NOMO-1 treated with DMSO at 0.1 percent for 48 hours (cell line): ENCODE data around the gene IL10.

Experiments
- DNase-seq: peaks from one replicate; lab custom pipeline; 2025; ENCODE audit not compliant: unreplicated experiment; lab: John Stamatoyannopoulos, UW

Gene IL10

GRCh38 chr1:206772243-206772937, at the start of gene IL10:
Gene IL10, minus strand, starts transcription at chr1:206772494. Its CDS starts 59 bp downstream, at chr1:206772435.
- DNase-seq, result peak; percentile 78

GRCh38 chr1:206821493-206821892, 49.2 kb upstream of the IL10 start:
- no peak for DNase-seq

DNA sequence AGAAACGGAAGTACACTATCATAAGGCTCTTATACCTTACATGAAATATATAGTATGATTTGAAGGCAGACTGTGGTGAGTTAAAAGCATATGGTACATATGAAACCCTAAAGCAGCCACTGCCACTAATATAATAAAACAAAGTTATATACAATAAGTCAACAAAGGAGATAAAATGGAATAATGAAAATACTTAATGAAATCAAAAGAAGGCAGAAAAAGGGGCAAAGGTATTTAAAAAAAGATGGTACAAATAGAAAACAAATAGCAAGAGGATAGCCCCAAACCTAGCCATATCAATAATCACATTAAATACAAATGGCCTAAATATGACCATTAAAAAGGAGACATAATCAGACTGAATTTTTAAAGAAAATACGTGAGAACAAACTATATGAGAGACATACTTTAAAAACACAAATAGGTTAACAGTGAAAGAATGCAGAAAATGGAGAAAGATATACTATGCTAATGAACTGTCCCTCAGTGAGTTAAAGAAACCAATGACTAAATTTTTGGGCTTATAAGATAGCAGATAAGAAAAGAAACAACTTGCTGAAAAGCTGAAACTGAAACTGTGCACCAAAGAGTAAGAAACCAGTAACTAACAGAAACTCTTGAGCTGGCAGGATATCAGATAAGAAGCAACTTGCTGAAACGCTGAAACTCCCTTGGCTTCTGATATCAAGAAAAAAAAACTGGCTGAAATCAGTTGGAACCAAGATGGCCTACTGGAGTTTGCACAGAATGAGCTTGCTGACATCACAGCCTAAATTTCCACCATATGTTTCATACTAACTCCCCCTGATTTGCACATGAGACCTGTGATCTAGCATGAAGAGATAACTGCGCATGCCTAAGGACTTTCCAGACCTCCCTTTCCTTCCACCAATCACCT, 44.3 kb upstream of the IL10 start:
- DNase-seq, result no peak

GRCh38 chr1:206814716-206815341, 42.5 kb upstream of the IL10 start:
- peak; percentile 38 for DNase-seq

DNA sequence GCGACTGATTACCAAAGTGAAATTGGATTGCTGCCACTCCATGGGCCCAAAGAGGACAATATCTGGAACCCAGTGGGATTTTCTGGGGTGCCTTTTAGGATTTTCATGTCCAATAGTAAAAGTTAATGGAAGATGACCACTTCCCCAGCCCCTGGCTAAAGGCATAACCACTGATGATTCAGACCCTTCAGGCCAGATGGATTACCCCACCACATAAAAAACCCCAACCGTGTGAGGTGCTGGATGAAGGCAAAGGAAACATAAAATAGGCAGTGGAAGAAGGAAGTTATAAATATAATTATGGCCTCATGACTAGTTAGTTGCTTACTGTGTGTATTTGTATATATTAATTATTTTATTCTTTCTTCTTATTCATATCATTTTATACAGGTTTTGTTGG, 40.2 kb upstream of the IL10 start:
- DNase-seq, result peak; percentile 62

GRCh38 chr1:206809504-206810084, 37.3 kb upstream of the IL10 start:
- peak; percentile 43 for DNase-seq

GRCh38 chr1:206808615-206809014, 36.3 kb upstream of the IL10 start:
- peak; percentile 53 for DNase-seq

- no peak for DNase-seq
Observed at GRCh38 chr1:206805357-206805756, 33.1 kb upstream of the IL10 start.

- DNase-seq, result no peak
Observed at GRCh38 chr1:206804156-206804737, 32.0 kb upstream of the IL10 start.

DNA sequence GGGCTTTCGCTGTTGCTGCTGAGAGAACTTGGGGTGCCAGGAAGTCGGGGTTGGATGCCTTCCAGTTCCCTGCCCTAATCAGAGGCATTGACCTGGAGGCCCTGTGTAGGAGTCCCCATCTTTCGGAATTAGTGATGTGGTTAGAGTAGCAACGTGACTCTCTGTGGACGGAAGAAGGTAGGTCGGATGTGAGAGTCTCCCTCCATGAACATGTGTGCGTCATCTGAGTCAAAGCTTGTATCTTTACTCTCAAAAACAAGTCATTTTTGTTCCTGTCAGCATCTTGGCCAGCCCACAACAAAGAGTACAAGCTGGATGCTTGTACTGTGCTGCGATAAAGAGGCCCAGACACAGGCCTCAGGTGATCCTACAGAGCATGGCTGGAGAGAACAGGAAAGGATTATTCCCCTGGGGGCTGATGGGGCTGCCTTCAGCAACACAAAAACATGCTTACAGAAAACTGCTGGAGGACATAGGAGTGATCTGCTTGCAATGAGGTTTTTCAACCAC, 31.0 kb upstream of the IL10 start:
- DNase-seq, result no peak

GRCh38 chr1:206802401-206802800, 30.1 kb upstream of the IL10 start:
- DNase-seq, result peak; percentile 79

DNA sequence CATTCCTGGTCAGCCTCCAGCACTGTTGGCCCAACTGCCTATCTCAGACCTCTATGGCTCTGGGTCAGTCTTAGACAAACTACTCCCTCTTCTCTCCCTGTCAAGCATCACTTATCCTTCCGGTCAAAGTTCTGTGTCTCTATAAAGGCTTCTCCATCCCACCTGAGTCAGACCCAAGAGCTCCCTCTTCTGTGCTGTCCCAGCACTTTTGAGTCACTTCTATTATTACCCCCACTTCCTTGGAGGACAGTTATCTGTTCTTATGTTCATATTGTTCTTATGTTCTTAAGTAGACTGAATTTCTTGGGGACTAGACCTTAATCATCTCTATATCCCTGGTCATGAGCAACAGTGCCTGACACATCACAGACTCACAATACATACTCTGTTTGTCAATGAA, 29.2 kb upstream of the IL10 start:
- no peak for DNase-seq

DNA sequence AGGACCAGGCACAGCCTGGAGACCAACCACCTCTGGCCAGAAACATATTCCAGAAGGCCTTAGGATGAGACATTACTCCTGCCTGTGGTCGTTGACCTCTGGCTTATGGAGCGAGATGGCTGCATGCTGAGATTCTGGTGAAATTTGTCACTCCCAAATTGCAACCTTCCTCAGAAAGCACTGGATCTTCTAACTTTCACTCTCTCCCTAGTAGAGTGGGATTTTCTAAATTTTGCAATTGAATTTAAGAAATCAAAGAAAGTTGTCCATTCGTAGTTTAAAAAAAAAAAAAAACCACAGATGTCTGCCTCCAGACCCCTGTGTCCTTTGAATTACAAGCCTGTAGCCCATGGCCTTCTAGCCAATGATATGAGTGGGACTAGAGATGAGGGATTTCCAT, 28.6 kb upstream of the IL10 start:
- DNase-seq, result no peak

DNA sequence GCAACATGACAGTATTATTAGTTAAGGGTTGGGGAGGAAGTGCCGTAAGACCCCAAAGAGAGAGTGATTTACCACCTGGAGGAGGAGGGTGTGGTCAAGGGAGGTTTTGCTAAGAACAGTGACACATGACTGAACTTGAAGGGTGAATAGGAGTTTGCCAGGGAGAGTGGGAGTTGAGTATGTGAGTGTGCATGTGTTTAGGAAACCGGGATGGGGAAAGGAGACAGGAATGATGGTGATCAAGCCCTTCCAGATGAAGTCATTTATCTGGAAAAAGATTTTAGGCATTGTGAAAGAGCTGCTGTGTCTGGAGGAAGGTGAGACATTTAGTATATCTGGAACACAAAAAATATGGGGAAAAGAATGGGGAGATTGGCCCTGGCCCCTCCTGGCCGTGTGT, 28.1 kb upstream of the IL10 start:
- DNase-seq, result no peak

DNA sequence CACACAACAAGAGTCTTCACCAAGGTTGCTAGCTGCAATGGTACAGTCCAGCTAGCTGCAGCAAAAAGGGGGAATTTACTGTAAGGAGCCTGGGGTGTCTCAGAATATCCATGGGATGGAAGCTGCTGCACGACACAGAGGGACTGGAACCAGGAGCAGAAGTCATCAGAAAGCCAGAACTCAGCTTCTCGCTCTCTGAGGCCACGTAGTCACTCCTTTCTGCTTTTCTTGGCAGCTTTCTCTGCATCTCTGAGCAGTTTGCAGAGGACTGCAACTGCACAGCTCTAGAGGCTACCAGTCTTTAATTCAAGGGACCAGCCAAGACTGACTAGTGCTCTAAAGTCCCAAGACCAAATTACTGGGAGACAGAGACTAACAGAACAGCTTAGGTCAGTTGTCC, 27.0 kb upstream of the IL10 start:
- no peak for DNase-seq

GRCh38 chr1:206798384-206798996, 26.2 kb upstream of the IL10 start:
- DNase-seq, result no peak

DNA sequence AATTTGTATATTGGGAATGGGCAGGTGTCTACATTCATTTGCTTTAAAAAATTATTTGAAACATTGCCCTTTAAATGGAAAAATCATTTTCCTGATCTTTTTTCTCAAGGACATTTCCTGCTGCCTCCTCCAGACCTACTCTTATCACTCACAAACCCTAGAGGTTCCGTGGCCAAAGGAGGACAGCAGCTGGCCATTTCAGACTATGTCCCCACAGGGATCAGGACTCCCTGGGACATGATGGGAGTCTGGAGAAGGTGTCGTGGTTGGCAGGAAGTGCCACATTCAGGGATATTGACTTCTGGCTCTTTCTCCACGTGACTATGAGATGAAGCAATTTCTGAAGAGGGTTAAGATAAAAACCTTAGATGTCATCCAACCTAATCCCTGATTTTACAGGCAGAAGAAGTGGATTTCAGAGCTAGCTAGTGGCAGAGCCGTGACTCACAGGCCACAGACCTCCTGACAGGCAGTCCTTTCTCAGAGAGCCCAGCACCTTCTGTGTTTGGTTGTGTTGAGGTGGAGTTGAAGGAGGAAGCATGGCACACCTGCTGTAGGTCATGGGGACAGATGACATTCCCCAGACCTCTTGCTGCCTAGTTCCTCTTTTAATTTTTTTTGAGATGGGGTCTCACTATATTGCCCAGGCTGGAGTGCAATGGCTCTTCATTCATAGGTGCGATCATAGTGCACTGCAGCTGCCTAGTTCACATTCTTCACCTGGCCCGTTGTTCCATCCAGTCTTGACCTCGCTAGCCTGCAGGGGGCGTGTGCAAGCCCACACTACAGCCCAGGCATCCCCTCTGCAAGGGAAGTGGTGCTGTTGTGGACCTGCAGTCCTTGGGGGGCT, 25.5 kb upstream of the IL10 start:
- peak; percentile 3 for DNase-seq

DNA sequence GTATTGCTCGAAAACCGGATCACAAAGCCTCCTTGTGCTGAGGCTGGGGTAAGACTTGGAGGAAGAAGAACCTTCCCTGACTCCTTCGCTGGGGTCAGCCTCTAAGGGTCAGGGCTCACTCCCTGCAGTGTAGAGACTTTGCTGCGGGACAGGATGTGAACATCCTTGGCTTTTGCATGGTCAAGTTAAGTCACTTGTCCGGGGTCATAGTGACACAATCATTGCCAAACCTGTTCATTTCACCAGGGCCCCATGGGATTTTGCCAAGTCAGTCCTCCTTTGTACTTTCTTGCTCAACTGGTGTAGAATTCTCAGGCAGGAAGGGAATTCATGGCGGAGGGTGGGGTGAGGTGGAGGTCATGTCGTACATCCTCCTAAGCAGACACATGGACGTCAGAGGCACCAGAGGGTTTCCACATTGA, 24.7 kb upstream of the IL10 start:
- DNase-seq, result no peak

DNA sequence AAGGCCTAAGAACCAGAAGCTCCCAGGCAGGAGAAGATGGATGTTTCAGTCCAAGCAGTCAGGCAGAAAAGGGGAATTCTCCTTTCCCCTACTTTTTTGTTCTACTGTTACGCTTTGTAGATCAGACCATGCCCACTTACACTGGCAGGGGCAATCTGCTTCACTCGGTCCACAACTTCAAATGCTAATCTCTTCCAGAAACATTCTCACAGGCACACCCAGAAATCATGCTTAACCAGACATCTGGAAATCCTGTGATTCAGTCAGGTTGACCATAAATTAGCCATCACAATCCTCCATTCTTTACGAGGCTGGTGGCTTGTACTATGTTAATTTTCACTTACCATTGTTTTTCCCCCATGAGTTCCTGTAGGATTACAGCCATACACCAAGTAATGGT, 23.8 kb upstream of the IL10 start:
- DNase-seq, result no peak
